Measurements from ENCODE around the gene VMP1. TPM values are rescaled to one million over a fixed set of nuclear protein-coding genes. Genes with fewer than 3 reads are reported as not detected.

The VMP1 gene
- total RNA-seq, 1 donor from 2014 or later: 64.9 TPM

DNA sequence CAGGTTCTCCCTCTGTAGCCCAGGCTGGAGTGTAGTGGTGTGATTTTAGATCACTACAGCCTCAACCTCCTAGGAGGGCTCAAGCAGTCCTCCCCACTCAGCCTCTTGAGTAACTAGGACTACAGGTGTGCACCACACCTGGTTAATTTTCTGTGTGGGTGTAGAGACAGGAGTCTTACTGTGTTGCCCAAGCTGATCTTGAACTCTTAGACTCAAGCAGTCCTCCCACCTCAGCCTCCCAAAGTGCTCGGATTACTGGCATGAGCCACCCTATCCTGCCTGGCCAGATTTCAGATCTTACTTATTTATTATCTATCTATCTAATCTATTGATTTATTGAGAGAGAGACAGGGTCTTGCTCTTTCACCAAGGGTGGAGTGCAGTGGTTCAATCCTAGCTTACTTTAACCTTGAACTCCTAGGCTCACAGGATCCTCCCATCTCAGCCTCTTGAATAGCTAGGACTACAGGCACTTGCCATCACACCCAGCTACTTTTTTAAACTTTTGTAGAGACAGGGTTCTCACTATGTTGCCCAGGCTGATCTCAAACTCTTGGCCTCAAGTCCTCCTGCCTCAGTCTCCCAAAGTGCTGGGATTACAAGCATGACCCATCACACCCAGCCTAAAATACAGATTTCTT lies 123.5 kb downstream of the VMP1 start:
- peaks cover 2% of the 10 kb centered on the region for H3K27me3 Mint-ChIP-seq (ENCODE audit: unreplicated experiment)
- no peak overlapping the region for H3K4me3 Mint-ChIP-seq (ENCODE audit: unreplicated experiment)
- no peaks in the 10 kb centered on the region for H3K36me3 Mint-ChIP-seq (ENCODE audit: low read depth, unreplicated experiment)
- DNase-seq (ENCODE audit: low spot score): no peak
- TF ChIP-seq, protein P1, sequence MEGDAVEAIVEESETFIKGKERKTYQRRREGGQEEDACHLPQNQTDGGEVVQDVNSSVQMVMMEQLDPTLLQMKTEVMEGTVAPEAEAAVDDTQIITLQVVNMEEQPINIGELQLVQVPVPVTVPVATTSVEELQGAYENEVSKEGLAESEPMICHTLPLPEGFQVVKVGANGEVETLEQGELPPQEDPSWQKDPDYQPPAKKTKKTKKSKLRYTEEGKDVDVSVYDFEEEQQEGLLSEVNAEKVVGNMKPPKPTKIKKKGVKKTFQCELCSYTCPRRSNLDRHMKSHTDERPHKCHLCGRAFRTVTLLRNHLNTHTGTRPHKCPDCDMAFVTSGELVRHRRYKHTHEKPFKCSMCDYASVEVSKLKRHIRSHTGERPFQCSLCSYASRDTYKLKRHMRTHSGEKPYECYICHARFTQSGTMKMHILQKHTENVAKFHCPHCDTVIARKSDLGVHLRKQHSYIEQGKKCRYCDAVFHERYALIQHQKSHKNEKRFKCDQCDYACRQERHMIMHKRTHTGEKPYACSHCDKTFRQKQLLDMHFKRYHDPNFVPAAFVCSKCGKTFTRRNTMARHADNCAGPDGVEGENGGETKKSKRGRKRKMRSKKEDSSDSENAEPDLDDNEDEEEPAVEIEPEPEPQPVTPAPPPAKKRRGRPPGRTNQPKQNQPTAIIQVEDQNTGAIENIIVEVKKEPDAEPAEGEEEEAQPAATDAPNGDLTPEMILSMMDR (IDR thresholded peaks at IDR 0.05; ENCODE audit: unreplicated experiment): no peak
- no peak overlapping the region for H3K27ac Mint-ChIP-seq (ENCODE audit: unreplicated experiment)
- no peaks in the 10 kb centered on the region for H3K9me3 Mint-ChIP-seq (ENCODE audit: unreplicated experiment)
- H3K4me1 Mint-ChIP-seq (ENCODE audit: unreplicated experiment): peaks cover 10% of the 10 kb centered on the region

DNA sequence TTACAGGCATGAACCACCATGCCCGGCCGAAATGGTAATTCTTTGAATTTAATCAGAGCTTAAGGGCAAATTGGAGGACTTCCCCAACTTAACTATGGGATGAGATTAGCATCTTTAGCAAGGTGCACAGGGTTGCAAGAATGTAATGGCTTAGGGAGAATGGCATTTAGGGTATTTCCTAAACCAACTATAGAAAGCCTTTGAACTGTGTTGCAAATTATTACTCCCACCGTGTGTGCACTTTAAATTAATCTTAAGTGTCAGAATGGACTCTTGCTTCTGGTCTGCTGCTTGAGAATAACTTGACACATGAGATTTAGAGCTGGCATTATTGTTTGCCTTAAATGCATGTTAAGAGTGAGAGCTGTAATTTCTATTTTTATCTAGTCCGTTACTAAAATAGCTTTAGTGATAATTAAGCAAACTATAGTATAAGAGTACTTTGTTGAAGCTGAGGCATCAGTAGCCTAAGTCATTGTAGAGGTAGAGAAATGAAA lies 125.5 kb downstream of the VMP1 start:
- H3K9me3 Mint-ChIP-seq (ENCODE audit: unreplicated experiment): no peaks in the 10 kb centered on the region
- no peak for DNase-seq (ENCODE audit: low spot score)
- no peak overlapping the region for H3K4me3 Mint-ChIP-seq (ENCODE audit: unreplicated experiment)
- H3K4me1 Mint-ChIP-seq (ENCODE audit: unreplicated experiment): peaks cover 10% of the 10 kb centered on the region
- TF ChIP-seq, protein P1 (IDR thresholded peaks at IDR 0.05; ENCODE audit: unreplicated experiment): no peak
- no peaks in the 10 kb centered on the region for H3K36me3 Mint-ChIP-seq (ENCODE audit: low read depth, unreplicated experiment)
- H3K27ac Mint-ChIP-seq (ENCODE audit: unreplicated experiment): no peak overlapping the region
- H3K27me3 Mint-ChIP-seq (ENCODE audit: unreplicated experiment): peaks cover 4% of the 10 kb centered on the region

DNA sequence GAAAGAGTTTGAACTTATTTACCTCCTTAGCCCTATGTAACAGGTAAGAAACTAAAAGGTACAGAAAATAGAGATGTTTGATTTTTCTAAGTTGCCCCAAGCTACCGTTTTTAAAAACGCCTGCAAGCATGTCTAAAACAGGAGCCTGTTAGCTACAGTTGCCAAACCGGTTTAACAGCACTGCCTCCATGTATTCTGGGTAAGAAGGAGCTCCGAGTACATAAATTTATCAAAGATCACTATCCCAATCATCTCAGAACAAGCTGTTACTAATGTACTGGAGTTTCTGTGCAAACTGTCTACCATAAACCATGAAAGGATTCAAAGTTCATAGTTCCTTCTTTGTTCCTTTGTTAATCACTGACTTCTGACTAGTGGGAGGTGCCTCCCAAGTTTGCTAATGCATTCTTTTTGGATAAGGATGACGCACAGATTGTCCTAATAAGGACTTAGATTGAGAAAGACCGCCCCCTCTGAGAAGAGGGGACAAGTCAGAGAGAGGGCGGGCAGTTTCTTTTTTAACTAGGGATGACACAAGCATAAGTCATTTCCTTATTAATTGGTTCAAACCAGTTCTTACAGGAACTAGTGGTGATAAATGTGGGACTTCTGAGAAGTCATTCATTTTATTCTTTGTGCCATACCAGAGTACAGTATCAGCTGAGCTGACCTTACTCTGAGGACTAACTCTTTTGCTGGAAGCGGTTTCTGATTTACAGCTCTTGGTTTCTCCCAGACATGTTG lies 130.0 kb downstream of the VMP1 start:
- peak overlapping the region; percentile 96 for H3K4me3 Mint-ChIP-seq (ENCODE audit: unreplicated experiment)
- TF ChIP-seq, protein P1 (IDR thresholded peaks at IDR 0.05; ENCODE audit: unreplicated experiment): no peak
- H3K9me3 Mint-ChIP-seq (ENCODE audit: unreplicated experiment): no peaks in the 10 kb centered on the region
- H3K27me3 Mint-ChIP-seq (ENCODE audit: unreplicated experiment): peaks cover 4% of the 10 kb centered on the region
- peak overlapping the region; percentile 99 for H3K27ac Mint-ChIP-seq (ENCODE audit: unreplicated experiment)
- no peaks in the 10 kb centered on the region for H3K36me3 Mint-ChIP-seq (ENCODE audit: low read depth, unreplicated experiment)
- peaks cover 32% of the 10 kb centered on the region for H3K4me1 Mint-ChIP-seq (ENCODE audit: unreplicated experiment)
- DNase-seq (ENCODE audit: low spot score): peak; percentile 52

DNA sequence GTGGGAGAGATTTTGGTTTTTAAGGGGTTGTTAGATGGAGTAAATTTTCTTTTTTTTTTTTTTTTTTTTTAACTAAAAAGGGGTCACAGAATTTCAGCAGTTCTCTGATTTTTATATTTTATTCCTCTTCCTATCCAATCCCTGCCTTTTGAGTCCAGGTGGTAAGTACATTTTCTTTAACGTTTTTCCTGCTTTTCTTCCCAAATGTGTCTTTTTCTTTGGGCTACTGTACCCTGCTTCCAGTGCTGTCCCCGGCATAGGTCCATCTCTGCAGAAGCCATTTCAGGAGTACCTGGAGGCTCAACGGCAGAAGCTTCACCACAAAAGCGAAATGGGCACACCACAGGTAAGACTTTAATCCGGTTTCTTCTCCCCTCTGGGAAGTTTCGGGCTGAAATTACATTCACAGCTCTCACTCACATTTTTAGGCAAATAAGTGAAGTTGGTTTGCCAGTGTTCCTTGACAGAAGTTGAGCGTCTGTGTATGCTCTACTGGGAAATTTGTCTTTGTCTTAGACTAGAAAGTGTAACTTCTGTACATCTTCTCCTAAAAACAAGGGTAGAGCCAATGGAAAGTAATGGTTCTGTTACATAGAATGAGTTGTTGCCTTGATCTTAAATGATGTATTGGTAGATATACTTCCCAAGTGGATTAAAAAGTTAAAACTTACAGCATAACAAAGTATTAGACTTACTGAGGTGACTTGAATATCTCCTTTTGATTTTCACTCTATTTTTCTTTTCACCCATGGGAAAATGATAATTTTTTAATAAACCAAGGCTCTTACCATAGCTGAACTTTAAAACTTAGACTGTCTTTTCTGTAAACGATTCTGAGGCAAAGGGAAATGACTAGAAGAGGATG lies 130.8 kb downstream of the VMP1 start:
- H3K36me3 Mint-ChIP-seq (ENCODE audit: low read depth, unreplicated experiment): peaks cover 5% of the 10 kb centered on the region
- peaks cover 32% of the 10 kb centered on the region for H3K4me1 Mint-ChIP-seq (ENCODE audit: unreplicated experiment)
- H3K27me3 Mint-ChIP-seq (ENCODE audit: unreplicated experiment): peaks cover 4% of the 10 kb centered on the region
- H3K9me3 Mint-ChIP-seq (ENCODE audit: unreplicated experiment): no peaks in the 10 kb centered on the region
- peak overlapping the region; percentile 99 for H3K27ac Mint-ChIP-seq (ENCODE audit: unreplicated experiment)
- peak overlapping the region; percentile 96 for H3K4me3 Mint-ChIP-seq (ENCODE audit: unreplicated experiment)
- TF ChIP-seq, protein P1 (IDR thresholded peaks at IDR 0.05; ENCODE audit: unreplicated experiment): no peak
- DNase-seq (ENCODE audit: low spot score): peak; percentile 16

Measured in endothelial cell (in vitro differentiated cells).